Right atrium auricular region (tissue), 2 donors: ENCODE results near the gene SLC18A3. TPM values are rescaled to one million over a fixed set of nuclear protein-coding genes. Genes with fewer than 3 reads are reported as not detected.

Source experiments
- DNase-seq: peaks from one replicate; pipeline ENCODE4 v3.0.0-alpha.2; 2019; ENCODE audit warnings: low spot score
- H3K27ac ChIP-seq, 2 donors: fragments of 200-600 bp; sonication (generic); 1 replicate in 1 of 2; 2 replicates in 1 of 2; pipeline ENCODE4 v1.5.1; 2016 to 2019
- H3K27me3 ChIP-seq, 2 donors: fragments of 200-600 bp; sonication (generic); one replicate each; pipeline versions ENCODE4 v1.5.1 to v1.6.0; 2017 to 2019
- H3K36me3 ChIP-seq: fragments of 200-600 bp; sonication (generic); one replicate; pipeline ENCODE4 v1.5.1; 2016
- H3K4me1 ChIP-seq, 2 donors: fragments of 200-600 bp; sonication (generic); one replicate each; pipeline versions ENCODE4 v1.5.1 to v1.6.0; 2017 to 2019
- H3K4me3 ChIP-seq, 2 donors: fragments of 200-600 bp; sonication (generic); 1 replicate in 1 of 2; 2 replicates in 1 of 2; pipeline ENCODE4 v1.5.1; 2017 to 2019; ENCODE audit warnings: mild to moderate bottlenecking in 1 of 2, moderate library complexity in 1 of 2
- H3K9me3 ChIP-seq, 2 donors: fragments of 200-600 bp; sonication (generic); one replicate each; pipeline ENCODE4 v1.5.1; 2019
- total RNA-seq, 2 donors: library from RNA; depleted of rRNA; stranded (reverse); fragments of >200 nt; gene quantifications; one replicate each; pipeline ENCODE4 v1.1.0, GENCODE V29; 2016
- TF ChIP-seq, protein P1 (sequence below), 2 donors: fragments of 200-600 bp; sonication (generic); IDR thresholded peaks; one replicate each; pipeline ENCODE4 v1.5.1; 2019; ENCODE audit warnings: antibody characterized with exemption in 2 of 2

SLC18A3 gene
- total RNA-seq, 2 donors from 2014 or later = not detected

GRCh38 chr10:49613882-49614241 lies 3.8 kb downstream of the SLC18A3 start, which contains the start of gene CHAT:
Gene CHAT (plus strand): TSS chr10:49614037. CDS start chr10:49614190, 153 bp downstream.
- H3K27ac ChIP-seq = no peak within 1 kb of the TSS
- no peaks in the 10 kb centered on the region for H3K9me3 ChIP-seq
- H3K27me3 ChIP-seq = peaks cover 34 to 50% of the 10 kb centered on the region in 2 donors
- TF ChIP-seq, protein P1, sequence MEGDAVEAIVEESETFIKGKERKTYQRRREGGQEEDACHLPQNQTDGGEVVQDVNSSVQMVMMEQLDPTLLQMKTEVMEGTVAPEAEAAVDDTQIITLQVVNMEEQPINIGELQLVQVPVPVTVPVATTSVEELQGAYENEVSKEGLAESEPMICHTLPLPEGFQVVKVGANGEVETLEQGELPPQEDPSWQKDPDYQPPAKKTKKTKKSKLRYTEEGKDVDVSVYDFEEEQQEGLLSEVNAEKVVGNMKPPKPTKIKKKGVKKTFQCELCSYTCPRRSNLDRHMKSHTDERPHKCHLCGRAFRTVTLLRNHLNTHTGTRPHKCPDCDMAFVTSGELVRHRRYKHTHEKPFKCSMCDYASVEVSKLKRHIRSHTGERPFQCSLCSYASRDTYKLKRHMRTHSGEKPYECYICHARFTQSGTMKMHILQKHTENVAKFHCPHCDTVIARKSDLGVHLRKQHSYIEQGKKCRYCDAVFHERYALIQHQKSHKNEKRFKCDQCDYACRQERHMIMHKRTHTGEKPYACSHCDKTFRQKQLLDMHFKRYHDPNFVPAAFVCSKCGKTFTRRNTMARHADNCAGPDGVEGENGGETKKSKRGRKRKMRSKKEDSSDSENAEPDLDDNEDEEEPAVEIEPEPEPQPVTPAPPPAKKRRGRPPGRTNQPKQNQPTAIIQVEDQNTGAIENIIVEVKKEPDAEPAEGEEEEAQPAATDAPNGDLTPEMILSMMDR (IDR thresholded peaks at IDR 0.05) = no peak
- no peak for DNase-seq
- H3K36me3 ChIP-seq = no peaks in the 10 kb centered on the region
- peaks cover 0 to 32% of the 10 kb centered on the region in 2 donors for H3K4me1 ChIP-seq
- no peak within 1 kb of the TSS for H3K4me3 ChIP-seq

- H3K4me3 ChIP-seq = no peak overlapping the region
- no peaks in the 10 kb centered on the region for H3K36me3 ChIP-seq
- H3K27ac ChIP-seq = no peak overlapping the region
- H3K9me3 ChIP-seq = no peaks in the 10 kb centered on the region
- peaks cover 27 to 44% of the 10 kb centered on the region in 2 donors for H3K27me3 ChIP-seq
- TF ChIP-seq, protein P1 (IDR thresholded peaks at IDR 0.05) = no peak
- H3K4me1 ChIP-seq = peaks cover 0 to 27% of the 10 kb centered on the region in 2 donors
- no peak for DNase-seq
Measured at GRCh38 chr10:49614242-49615198, 4.4 kb downstream of the SLC18A3 start.

DNA sequence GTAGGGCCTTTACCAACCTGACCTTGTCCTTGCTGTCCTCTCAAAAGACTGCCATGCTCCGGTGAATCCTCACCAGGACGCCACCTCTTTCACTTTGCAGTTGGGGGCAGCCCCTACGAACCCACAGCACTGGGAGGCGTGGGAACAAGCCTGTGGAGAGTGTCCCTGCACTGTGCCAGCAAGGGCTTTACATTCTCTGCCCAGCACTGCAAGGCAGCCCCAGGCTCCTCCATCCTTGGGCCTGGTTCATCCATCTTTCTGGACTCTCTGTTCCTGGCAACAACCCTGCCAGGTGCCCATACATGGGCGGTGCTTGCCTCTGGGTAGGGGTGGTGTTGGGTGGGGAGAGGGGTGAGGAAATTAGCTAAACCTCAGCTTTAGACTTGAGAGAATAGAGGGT lies 5.1 kb downstream of the SLC18A3 start:
- peaks cover 21 to 37% of the 10 kb centered on the region in 2 donors for H3K27me3 ChIP-seq
- H3K4me1 ChIP-seq = peaks cover 0 to 20% of the 10 kb centered on the region in 2 donors
- H3K36me3 ChIP-seq = no peaks in the 10 kb centered on the region
- H3K4me3 ChIP-seq = no peak overlapping the region
- TF ChIP-seq, protein P1 (IDR thresholded peaks at IDR 0.05) = no peak
- DNase-seq = no peak
- no peaks in the 10 kb centered on the region for H3K9me3 ChIP-seq
- no peak overlapping the region for H3K27ac ChIP-seq

GRCh38 chr10:49615721-49616120 lies 5.6 kb downstream of the SLC18A3 start:
- TF ChIP-seq, protein P1 (IDR thresholded peaks at IDR 0.05) = no peak
- no peaks in the 10 kb centered on the region for H3K36me3 ChIP-seq
- no peak for DNase-seq
- H3K9me3 ChIP-seq = no peaks in the 10 kb centered on the region
- no peak overlapping the region for H3K4me3 ChIP-seq
- H3K4me1 ChIP-seq = peaks cover 0 to 15% of the 10 kb centered on the region in 2 donors
- H3K27ac ChIP-seq = no peak overlapping the region
- H3K27me3 ChIP-seq = peaks cover 21 to 32% of the 10 kb centered on the region in 2 donors

GRCh38 chr10:49616421-49617101 lies 6.5 kb downstream of the SLC18A3 start:
- DNase-seq = no peak
- peaks cover 15 to 27% of the 10 kb centered on the region in 2 donors for H3K27me3 ChIP-seq
- no peak overlapping the region for H3K4me3 ChIP-seq
- TF ChIP-seq, protein P1 (IDR thresholded peaks at IDR 0.05) = no peak
- H3K36me3 ChIP-seq = no peaks in the 10 kb centered on the region
- no peak overlapping the region for H3K27ac ChIP-seq
- no peaks in the 10 kb centered on the region for H3K9me3 ChIP-seq
- H3K4me1 ChIP-seq = peaks cover 0 to 6% of the 10 kb centered on the region in 2 donors
